Gastroesophageal sphincter (tissue), 3 donors: ENCODE measurements around the gene PLXNA3.

Experiments
- POLR2A ChIP-seq, 2 donors: fragments of 450-650 bp; IDR thresholded peaks; one replicate each; pipeline ENCODE4 v1.6.1; 2017; ENCODE audit warnings: antibody characterized with exemption in 2 of 2, mild to moderate bottlenecking in 2 of 2, moderate library complexity in 1 of 2
- TF ChIP-seq, protein P1 (sequence below), 4 experiments: fragments of 200-600 bp in 2 of 4; fragments of 450-650 bp in 2 of 4; sonication (generic) in 1 of 4; IDR thresholded peaks; one replicate each; pipeline ENCODE4 v1.5.1; 2017 to 2019; ENCODE audit warnings: antibody characterized with exemption in 4 of 4, mild to moderate bottlenecking in 2 of 4, moderate library complexity in 2 of 4

GRCh38 chrX:154411981-154412340, 46.1 kb upstream of the PLXNA3 start:
- TF ChIP-seq POLR2A (IDR thresholded peaks at IDR 0.05): no peak
- TF ChIP-seq, protein P1, sequence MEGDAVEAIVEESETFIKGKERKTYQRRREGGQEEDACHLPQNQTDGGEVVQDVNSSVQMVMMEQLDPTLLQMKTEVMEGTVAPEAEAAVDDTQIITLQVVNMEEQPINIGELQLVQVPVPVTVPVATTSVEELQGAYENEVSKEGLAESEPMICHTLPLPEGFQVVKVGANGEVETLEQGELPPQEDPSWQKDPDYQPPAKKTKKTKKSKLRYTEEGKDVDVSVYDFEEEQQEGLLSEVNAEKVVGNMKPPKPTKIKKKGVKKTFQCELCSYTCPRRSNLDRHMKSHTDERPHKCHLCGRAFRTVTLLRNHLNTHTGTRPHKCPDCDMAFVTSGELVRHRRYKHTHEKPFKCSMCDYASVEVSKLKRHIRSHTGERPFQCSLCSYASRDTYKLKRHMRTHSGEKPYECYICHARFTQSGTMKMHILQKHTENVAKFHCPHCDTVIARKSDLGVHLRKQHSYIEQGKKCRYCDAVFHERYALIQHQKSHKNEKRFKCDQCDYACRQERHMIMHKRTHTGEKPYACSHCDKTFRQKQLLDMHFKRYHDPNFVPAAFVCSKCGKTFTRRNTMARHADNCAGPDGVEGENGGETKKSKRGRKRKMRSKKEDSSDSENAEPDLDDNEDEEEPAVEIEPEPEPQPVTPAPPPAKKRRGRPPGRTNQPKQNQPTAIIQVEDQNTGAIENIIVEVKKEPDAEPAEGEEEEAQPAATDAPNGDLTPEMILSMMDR (IDR thresholded peaks at IDR 0.05): no peak
